Endometrial microvascular endothelial cells (primary cell): ENCODE data around the gene KRT13. TPM values are rescaled to one million over a fixed set of nuclear protein-coding genes. Genes with fewer than 3 reads are reported as not detected.

Experiments
- in situ Hi-C: cut with HindIII; loops from 2 replicates; pipeline ENCODE4 v1.10.0; 2017; ENCODE audit warnings: low sequenced_read_pairs, low pct_unique_long_range_greater_than_20kb; ENCODE audit errors: inconsistent ontology term
- total RNA-seq: library from RNA; depleted of rRNA; stranded (reverse); fragments of >200 nt; gene quantifications from one replicate; pipeline ENCODE4 v1.2.3, GENCODE V29; 2015; ENCODE audit errors: inconsistent ontology term

KRT13 gene
- total RNA-seq, 1 donor from 2014 or later: not detected

GRCh38 chr17:41505809-41506767 is 676 bp upstream of the KRT13 start:
- in situ Hi-C loops: no loop called here

- in situ Hi-C loops: no loop called here
These were observed 1.0 kb downstream of the KRT13 start for GRCh38 chr17:41504246-41504977.

GRCh38 chr17:41503202-41503601 is 2.2 kb downstream of the KRT13 start:
- in situ Hi-C loops: no loop called here

- in situ Hi-C loops: no loop called here
These were observed 5.1 kb downstream of the KRT13 start for GRCh38 chr17:41500131-41500911.

GRCh38 chr17:41499714-41500113 is 5.7 kb downstream of the KRT13 start:
- in situ Hi-C loops: no loop called here

GRCh38 chr17:41498276-41498675 is 7.1 kb downstream of the KRT13 start:
- in situ Hi-C loops: no loop called here

GRCh38 chr17:41496803-41497484 is 8.5 kb downstream of the KRT13 start:
- in situ Hi-C loops: no loop called here

GRCh38 chr17:41494524-41494923 is 10.9 kb downstream of the KRT13 start:
- in situ Hi-C loops: no loop called here

GRCh38 chr17:41492771-41493170 is 12.6 kb downstream of the KRT13 start:
- in situ Hi-C loops: no loop called here

GRCh38 chr17:41492351-41492750 is 13.1 kb downstream of the KRT13 start:
- in situ Hi-C loops: no loop called here

GRCh38 chr17:41491476-41491875 is 13.9 kb downstream of the KRT13 start:
- in situ Hi-C loops: no loop called here

- in situ Hi-C loops: no loop called here
These were observed 15.1 kb downstream of the KRT13 start for GRCh38 chr17:41490000-41490990.

- in situ Hi-C loops: no loop called here
These were observed 15.9 kb downstream of the KRT13 start, which contains the start of gene KRT36 for GRCh38 chr17:41489531-41489930. KRT36 (minus strand) TSS chr17:41489910; CDS start chr17:41489864, 46 bp downstream.

- in situ Hi-C loops: no loop called here
These were observed 18.4 kb downstream of the KRT13 start for GRCh38 chr17:41486809-41487530.

GRCh38 chr17:41486316-41486715 is 19.1 kb downstream of the KRT13 start:
- in situ Hi-C loops: no loop called here

- in situ Hi-C loops: no loop called here
These were observed 20.2 kb downstream of the KRT13 start for GRCh38 chr17:41484920-41485904.
